ENCODE data around the gene GP1BB. TPM values are rescaled to one million over a fixed set of nuclear protein-coding genes. Genes with fewer than 3 reads are reported as not detected.
A peak's percentile ranks its signal among the peaks of the same experiment; 100 is the strongest.

The GP1BB gene
- total RNA-seq, 1 donor from 2014 or later, result 51.2 TPM

DNA sequence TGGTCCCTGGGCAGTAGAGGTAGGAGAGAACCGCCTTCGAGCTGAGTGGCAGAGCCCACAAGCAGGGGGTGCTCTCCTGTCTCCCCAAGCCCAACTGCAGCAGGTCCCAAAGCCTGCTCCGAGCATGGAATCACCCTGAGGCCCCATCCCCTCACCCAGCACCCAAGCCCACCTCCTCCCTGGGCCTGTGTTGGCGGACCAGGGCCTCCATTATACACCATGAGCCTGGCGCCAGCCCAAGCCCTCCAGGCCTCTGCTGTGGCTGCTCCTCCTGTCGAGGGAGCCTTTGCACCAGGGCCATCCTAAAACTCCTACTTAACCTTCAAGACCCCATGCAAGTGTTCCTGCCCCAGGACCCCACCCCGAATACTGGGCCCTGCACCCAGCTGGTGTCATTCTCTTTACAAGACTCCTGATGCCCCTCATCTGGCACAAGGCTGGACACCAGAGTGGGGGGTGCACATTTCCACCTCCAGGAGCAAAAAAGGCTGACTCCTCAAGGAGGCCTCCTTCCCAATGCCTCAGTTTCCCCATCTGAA is 16.6 kb downstream of the GP1BB start:
- no peak for DNase-seq (ENCODE audit: low read depth)

GRCh38 chr22:19740586-19740985 is 17.2 kb downstream of the GP1BB start:
- no peak for DNase-seq (ENCODE audit: low read depth)

- no peak for DNase-seq (ENCODE audit: low read depth)
Observed at GRCh38 chr22:19741053-19741452, 17.7 kb downstream of the GP1BB start.

DNA sequence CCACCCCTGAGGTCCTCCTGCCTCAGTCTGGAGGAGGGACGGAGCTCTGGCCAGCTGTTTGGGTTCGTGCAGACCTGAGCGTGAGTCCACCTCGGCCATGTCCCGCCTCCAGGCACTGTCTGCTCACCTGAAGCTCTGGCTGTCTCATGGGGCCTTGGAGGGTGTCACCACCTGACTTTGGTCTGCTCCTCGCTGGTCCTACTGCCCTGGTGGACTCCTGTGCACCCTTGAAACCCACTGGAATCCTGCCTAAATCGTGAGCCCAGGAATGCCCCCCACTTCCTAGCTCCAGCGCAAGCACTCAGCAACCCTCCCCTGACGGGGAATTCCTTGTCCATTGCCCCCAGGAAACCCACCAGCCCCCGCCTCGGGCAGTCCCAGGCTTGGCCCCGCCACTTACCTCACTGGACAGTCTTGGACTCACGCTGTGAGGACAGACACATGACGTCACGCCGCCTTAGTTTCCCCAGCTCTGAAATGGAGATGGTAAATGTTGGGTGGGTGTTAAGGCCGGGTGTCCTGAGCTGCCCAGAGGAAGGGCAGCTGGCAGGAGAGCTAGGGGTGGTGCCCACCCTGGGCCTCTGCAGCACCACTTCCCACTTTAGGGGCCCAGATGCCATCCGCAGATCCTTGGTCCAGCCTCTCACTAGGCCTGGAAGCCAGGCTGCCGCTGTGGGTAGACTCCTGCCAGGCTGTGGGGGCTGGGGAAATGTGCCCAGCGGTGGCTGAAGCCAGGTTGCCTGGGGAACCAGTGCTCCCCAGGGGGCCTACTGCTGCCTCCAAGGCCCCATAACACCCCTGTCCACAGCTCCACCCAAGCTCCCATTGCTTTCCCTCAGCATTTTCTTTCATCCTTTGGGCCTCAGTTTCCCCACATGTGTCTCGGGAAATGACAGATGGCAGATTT is 19.1 kb downstream of the GP1BB start:
- DNase-seq (ENCODE audit: low read depth), result no peak

DNA sequence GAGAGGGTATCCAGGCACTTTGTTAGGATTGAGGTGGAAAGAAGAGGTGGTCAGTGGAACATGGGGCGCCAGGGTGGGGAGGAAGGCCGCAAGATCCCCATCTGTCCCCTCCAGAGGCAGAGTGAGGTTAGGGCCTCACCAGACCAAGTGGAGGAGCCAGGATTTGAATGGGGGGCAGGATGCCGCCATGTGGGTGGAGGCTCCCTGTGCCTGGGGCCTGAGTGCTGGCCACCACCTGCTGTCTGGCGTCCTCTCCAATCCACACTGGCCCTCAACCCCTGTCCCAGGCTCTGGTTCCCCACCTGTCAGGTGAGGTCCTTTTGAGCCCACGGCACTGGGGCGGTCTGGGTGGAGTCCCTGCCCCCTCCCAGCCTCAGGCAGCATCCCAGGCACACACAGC is 19.7 kb downstream of the GP1BB start:
- DNase-seq (ENCODE audit: low read depth), result no peak

DNA sequence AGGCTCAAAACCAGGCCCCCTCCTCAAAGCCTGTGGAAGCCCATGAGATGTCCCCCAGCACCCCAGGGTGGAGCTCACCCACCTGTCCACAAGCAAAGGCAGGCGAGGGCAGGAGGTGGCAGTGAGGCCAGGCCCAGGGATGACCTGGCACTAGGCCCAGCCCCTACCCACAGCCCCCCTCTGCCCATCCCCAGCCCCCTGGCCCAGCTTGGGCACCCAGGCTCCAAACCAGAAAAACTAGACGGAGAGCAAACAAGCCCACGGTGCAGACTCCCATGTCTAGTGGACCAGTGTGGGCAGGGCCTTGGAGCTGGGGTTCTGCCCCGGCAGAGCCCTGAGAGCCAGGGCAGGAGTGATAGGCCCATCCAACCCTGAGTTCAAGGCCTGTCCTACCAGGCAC is 20.3 kb downstream of the GP1BB start:
- no peak for DNase-seq (ENCODE audit: low read depth)

DNA sequence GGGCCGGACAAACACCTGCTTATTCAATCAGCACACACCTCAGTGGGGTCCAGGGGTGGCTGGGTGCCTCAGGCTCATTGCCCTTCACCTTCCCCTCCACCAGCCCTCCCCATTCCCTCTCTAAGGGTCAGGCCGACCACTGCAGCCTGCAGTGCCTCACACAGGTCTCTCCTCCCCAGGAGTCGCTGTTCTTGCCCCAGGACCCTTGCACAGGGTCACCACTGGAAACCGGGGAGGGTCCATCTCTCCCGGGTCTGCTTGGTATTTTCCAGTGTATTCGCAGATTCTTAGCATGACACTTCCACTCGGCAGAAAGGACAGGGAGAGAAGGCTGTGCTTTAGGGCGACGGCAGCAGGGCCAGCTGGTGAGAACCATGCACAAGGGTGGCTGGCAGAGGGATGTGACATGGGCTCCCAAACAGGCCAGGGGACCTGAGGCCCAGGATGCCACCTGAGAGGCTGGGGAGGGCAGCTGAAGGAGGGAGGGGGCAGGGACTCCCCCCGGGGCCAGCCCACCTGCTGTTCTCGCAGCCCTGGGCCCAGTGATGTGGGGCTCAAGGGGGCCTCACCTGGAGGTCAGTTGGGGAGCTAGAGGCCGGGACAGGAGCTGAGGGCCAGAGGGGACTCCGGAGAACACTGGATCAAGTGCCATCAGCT is 21.1 kb downstream of the GP1BB start:
- no peak for DNase-seq (ENCODE audit: low read depth)

- peak; percentile 100 for DNase-seq (ENCODE audit: low read depth)
Observed at GRCh38 chr22:19745155-19746101, 22.1 kb downstream of the GP1BB start.

DNA sequence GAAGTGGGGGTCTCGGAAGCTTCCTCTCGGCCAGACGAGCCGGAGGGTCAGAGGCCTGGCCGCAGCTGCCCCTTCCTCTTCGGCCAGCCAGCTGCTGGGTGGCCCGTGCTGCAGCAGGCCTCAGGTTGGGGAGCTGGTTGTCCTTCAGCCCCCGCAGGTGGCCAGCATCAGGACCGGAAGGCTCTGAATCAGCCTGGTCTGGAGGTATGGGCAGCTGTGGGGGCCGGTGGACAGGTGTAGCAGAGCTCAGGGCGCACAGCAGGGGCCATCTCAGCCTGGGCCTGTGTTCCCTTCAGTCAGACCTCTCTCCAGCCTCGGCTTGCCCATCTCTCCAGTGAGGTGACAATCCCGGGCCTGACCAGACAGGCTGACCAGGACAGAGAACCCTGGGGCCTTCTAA is 23.4 kb downstream of the GP1BB start:
- DNase-seq (ENCODE audit: low read depth), result no peak

DNA sequence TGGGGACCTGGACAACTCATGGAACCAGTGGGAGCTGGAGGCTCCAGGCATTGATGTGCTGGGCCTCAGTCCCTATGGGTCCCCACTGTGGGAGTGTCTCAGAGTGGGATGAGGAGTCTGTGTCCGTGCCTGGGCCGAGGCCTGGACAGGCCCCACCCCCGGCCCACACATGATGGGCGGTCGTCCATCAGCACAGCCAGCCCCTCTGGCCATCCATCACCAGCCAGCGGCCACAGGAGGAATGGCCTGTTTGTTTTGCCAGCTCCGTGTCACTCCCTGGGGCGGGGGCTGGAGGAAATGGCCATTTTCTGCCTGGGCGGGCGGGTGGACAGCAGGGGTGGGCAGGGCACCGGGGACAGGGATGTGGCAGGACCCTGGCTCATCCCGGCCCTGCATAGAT is 24.2 kb downstream of the GP1BB start:
- DNase-seq (ENCODE audit: low read depth), result no peak

DNA sequence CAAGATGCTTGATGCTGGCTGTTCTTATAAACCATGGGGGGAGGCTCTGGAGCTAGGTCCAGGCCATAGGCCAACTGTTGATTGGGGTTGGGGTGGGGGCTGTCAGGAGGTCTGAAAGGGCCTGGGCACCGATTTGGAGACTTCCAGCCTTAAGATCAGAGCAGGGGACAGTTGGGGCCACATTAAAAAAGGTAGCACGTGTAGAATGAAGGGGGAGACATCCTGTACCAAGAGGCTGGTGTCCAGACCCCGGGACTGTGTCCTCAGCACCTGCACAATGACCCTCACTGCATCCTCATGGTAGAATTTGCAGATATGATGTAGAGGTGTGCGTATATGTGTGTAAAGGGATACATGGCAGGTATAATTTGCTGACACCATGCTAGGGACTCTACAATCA is 24.8 kb downstream of the GP1BB start:
- DNase-seq (ENCODE audit: low read depth), result no peak

DNA sequence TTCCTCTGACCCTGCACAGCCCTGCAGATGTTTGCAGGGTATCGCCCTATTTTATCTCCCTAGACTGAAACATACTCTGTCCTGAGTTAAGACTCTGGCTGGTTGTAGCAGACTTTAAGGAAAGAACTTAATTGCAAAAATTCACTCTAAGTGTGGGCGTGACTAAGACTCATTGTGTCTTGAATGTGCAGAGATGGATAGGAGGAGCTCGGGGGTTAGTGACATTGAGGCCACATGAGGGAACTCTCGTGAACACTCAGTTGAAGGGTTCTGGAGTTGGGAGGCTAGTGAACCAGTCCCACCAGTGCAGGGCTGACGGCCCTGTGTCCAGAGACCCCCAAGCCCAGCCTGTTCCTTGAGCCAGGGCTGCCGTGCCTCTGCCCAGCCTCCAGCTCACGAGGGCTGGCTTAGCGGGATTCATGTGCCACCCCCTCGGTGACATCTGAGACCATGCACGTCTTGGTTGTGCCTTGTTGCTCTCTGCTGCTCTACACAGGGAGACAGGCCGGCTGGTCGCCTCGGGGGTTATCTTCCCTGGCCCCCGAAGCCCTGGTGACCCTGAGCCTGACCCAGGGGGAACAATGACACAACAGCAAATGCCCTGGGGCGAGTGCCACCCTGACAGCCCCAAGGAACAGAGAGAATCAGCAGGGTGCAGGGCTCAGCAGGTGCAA is 25.8 kb downstream of the GP1BB start:
- no peak for DNase-seq (ENCODE audit: low read depth)

DNA sequence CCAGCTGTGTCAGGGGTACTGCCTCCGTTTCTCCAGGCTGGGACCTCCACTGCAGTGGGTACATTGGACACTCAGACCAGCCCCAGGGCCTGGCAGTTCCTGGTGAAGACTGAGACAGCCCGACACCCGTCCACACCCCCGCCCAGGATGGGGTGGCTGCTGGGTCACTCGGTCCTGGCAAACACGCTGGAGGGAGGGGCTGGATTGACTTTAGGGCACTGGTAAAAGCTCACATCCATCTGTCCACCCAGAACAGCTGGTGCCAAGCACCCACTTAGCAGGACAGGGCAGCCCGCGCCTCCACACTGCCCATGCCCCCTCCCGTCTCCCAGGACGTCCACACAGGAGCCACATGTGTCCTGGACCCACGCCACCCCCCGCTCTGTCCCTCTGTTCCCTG is 26.5 kb downstream of the GP1BB start:
- DNase-seq (ENCODE audit: low read depth), result peak; percentile 88

GRCh38 chr22:19750507-19751490 is 27.5 kb downstream of the GP1BB start:
- DNase-seq (ENCODE audit: low read depth), result peak; percentile 57

DNA sequence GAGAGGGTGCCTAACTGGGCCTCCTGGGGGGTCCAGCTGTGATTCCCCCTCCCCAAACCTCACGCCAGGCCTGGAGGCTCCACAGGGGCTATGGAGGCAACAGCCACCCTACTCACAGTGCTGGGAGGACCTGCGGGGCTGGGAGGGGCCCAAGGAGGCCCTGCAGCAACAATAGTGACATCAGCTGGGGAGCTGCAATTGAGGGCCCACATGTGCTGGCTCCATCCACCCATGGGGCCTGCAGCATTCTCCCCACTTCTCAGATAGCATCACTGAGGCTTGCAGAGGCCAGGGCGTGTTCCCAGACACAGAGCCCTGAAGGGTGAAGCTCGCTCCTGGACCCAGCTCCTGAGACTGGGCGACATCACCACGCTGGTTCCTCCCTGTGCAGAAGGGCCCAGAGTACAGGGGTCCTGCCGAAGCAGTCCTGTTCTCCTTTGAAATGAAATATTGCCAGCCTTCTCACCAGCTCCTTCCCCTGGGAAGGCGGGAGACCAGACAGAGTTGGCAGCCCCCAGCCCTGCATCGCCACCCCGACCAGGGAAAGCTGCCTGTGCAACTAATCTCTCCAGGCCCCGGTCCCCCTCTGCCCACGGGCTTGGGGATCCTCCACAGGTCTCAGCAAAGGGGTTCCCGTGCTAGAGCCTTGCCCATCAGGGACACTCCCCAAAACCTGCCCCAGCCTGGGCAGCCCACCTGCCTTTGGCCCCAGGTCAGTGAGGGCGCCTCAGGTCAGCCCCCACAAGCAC is 28.3 kb downstream of the GP1BB start:
- no peak for DNase-seq (ENCODE audit: low read depth)

- DNase-seq (ENCODE audit: low read depth), result no peak
Observed at GRCh38 chr22:19753090-19753842, 29.9 kb downstream of the GP1BB start.

DNA sequence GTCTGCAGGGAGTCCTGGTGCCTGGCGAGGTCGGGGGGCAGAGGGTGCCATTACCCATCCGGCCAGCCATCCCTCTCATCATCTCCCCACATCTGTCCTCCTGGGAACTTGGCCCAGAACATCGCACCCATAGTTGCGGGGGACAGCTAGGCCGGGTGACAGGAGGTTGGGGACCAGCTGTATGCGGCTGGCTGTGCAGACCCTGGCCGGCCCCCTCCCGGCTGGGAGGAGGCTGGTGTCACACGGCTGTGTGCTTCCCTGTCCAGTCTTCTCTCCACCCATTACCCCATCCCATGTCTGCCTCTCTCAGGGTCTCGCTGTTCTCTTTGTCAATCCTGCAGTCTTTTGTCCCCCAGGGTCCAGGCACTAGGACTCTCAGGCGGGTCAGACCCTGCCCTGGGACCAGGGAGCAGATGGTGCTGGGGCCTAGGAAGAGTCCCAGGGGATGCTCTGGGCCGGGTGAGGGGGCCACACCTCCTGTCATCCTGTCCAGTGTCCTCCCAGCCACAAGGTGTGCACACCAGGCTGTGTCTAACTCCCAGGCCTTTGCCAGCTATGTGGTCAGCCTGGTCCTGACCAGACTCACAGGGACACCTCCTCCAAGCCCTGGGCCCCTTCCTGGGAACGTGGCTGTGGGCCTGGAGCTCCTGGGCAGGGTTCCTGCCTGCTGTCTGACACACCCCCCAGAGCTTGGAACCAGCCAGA is 30.8 kb downstream of the GP1BB start:
- peak; percentile 20 for DNase-seq (ENCODE audit: low read depth)
